Panc1 (cell line): ENCODE measurements around the gene MAP9. TPM values are rescaled to one million over a fixed set of nuclear protein-coding genes. Genes with fewer than 3 reads are reported as not detected.

ENCODE experiments used
- ATAC-seq: fragments of 200-7000 bp; cut with Tn5 transposase; 2 replicates; pipeline ENCODE4 v1.9.1; 2020; ENCODE audit warnings: mild to moderate bottlenecking, moderate library complexity
- BruUV-seq: library from RNA; stranded (reverse); fragments of 400-500 nt; replicated peaks from 2 replicates; lab custom pipeline; 2021; lab: Mats Ljungman, UMichigan
- CTCF ChIA-PET: fragments of 300-600 bp; sonication (Branson Sonifier 250); formaldehyde crosslinking; loops from one replicate; lab custom pipeline; 2022; ENCODE audit warnings: antibody characterized with exemption; lab: Charles Lee
- POLR2A ChIA-PET: fragments of 300-600 bp; sonication (Branson Sonifier 250); formaldehyde crosslinking; loops from one replicate; lab custom pipeline; 2022; ENCODE audit warnings: antibody characterized with exemption; lab: Charles Lee
- DNase-seq: peaks from one replicate; pipeline ENCODE4 v3.0.0-alpha.2; 2010; ENCODE audit warnings: low read depth, low spot score
- H3K27ac ChIP-seq: 2 replicates; pipeline ENCODE4 v1.5.1; 2011; ENCODE audit warnings: mild to moderate bottlenecking, low read length, inconsistent platforms
- H3K27me3 ChIP-seq: fragments of 200-500 bp; sonication (Bioruptor generic); 2 replicates; pipeline ENCODE4 v1.6.0; 2014; ENCODE audit warnings: low read length, inconsistent platforms; ENCODE audit not compliant: control insufficient read depth, insufficient read depth
- H3K36me3 ChIP-seq: fragments of 200-500 bp; sonication (Bioruptor generic); 2 replicates; pipeline ENCODE4 v1.5.1; 2014; ENCODE audit warnings: inconsistent platforms, mild to moderate bottlenecking, low read length, moderate library complexity; ENCODE audit not compliant: control insufficient read depth, insufficient read depth
- H3K4me1 ChIP-seq: 2 replicates; pipeline ENCODE4 v1.5.1; 2011; ENCODE audit warnings: inconsistent platforms, mild to moderate bottlenecking, low read length, moderate library complexity; ENCODE audit not compliant: control insufficient read depth, insufficient read depth
- H3K4me3 ChIP-seq, 2 experiments: 2 replicates each; pipeline ENCODE4 v1.5.1; 2011 to 2012; ENCODE audit warnings: low read depth in 2 of 2, low read length in 2 of 2, mild to moderate bottlenecking in 2 of 2, inconsistent platforms in 1 of 2, moderate library complexity in 1 of 2
- H3K9me3 ChIP-seq: fragments of 200-500 bp; sonication (Bioruptor generic); 2 replicates; pipeline ENCODE4 v1.5.1; 2014; ENCODE audit warnings: low read depth, mild to moderate bottlenecking, inconsistent platforms, low read length, moderate library complexity; ENCODE audit not compliant: control insufficient read depth, insufficient read depth
- CTCF ChIP-seq: fragments of 450-650 bp; IDR thresholded peaks from 2 replicates; pipeline ENCODE4 v1.5.1; 2017; ENCODE audit warnings: mild to moderate bottlenecking
- POLR2AphosphoS5 ChIP-seq: IDR thresholded peaks from 2 replicates; pipeline ENCODE4 v1.6.1; 2012; ENCODE audit warnings: mild to moderate bottlenecking, low read depth, low read length, moderate library complexity
- REST ChIP-seq, 2 experiments: IDR thresholded peaks; 2 replicates each; pipeline ENCODE4 v1.6.1; 2011 to 2012; ENCODE audit warnings: low read depth in 2 of 2, control low read depth in 1 of 2, low read length in 1 of 2, mild to moderate bottlenecking in 1 of 2, moderate library complexity in 1 of 2; ENCODE audit not compliant: insufficient read depth in 1 of 2
- SIN3A ChIP-seq: IDR thresholded peaks from 2 replicates; pipeline ENCODE4 v1.6.1; 2012; ENCODE audit warnings: low read depth, mild to moderate bottlenecking, low read length, moderate library complexity, borderline replicate concordance; ENCODE audit not compliant: insufficient read depth
- TCF7L2 ChIP-seq: IDR thresholded peaks from 2 replicates; pipeline ENCODE4 v1.6.1; 2011; ENCODE audit warnings: mild to moderate bottlenecking, low read depth, low read length, inconsistent platforms
- in situ Hi-C: cut with HindIII; loops from 2 replicates; pipeline ENCODE4 v1.10.0; 2016; ENCODE audit warnings: low sequenced_read_pairs, low pct_unique_long_range_greater_than_20kb
- intact Hi-C: fragments of 100-400 bp; cut with micrococcal nuclease; formaldehyde crosslinking; loops from one replicate; pipeline ENCODE4 v1.10.0; 2022; ENCODE audit not compliant: unreplicated experiment
- total RNA-seq: library from RNA; stranded (reverse); gene quantifications from one replicate; pipeline ENCODE4 v1.2.1, GENCODE V29; 2021; ENCODE audit not compliant: unreplicated experiment

MAP9 gene
- total RNA-seq, 1 experiment from 2014 or later = 9.8 TPM

GRCh38 chr4:155388162-155388561, 11.4 kb upstream of the MAP9 start:
- Histone ChIP-seq H3K27ac (no peak overlapping the region), H3K9me3 (no peaks in the 10 kb centered on the region), H3K36me3 (no peaks in the 10 kb centered on the region), H3K4me1 (peaks cover 5% of the 10 kb centered on the region), H3K4me3 (no peak overlapping the region), H3K27me3 (no peaks in the 10 kb centered on the region)
- in situ Hi-C loops = no loop called here
- POLR2A ChIA-PET = no interaction called here
- CTCF ChIA-PET = no interaction called here
- ATAC-seq (no peak), DNase-seq (no peak)
- intact Hi-C loops = no loop called here
- no peak for TF ChIP-seq SIN3A
- TF ChIP-seq CTCF = no peak
- TF ChIP-seq REST (IDR thresholded peaks at IDR 0.05; ENCODE audit: insufficient read depth in 1 of 2, low read depth in 2 of 2, low read length in 1 of 2) = no peak
- TF ChIP-seq POLR2AphosphoS5 = no peak
- no peak for TF ChIP-seq TCF7L2
- no TSS peak for BruUV-seq

- no TSS peak for BruUV-seq
- no peak for DNase-seq
- CTCF ChIA-PET = no interaction called here
Observed at GRCh38 chr4:155383541-155383940, 6.8 kb upstream of the MAP9 start.

More at GRCh38 chr4:155383541-155383940, 6.8 kb upstream of the MAP9 start:
- in situ Hi-C loops (no loop called here), intact Hi-C loops (no loop called here)
- POLR2A ChIA-PET = no interaction called here
- no peaks in the 10 kb centered on the region; the same call in 1 of the 2 replicates for H3K4me1 ChIP-seq
- no peak; the same call in 1 of the 2 replicates for ATAC-seq
- no peak overlapping the region for H3K27ac ChIP-seq
- TF ChIP-seq TCF7L2 = no peak
- no peak for TF ChIP-seq SIN3A
- no peak for TF ChIP-seq CTCF
- TF ChIP-seq POLR2AphosphoS5 = no peak
- TF ChIP-seq REST (IDR thresholded peaks at IDR 0.05; ENCODE audit: insufficient read depth in 1 of 2, low read depth in 2 of 2, low read length in 1 of 2) = no peak
- H3K27me3 ChIP-seq = no peaks in the 10 kb centered on the region
- no peaks in the 10 kb centered on the region for H3K9me3 ChIP-seq
- no peaks in the 10 kb centered on the region for H3K36me3 ChIP-seq
- no peak overlapping the region for H3K4me3 ChIP-seq
